ENCODE measurements around the gene TAF1. TPM values are rescaled to one million over a fixed set of nuclear protein-coding genes. Genes with fewer than 3 reads are reported as not detected.

Gene TAF1
- total and polyA plus RNA-seq, 2 of the 8 experiments (the other 6 are each of a cell fraction or from before 2014, with no cell fraction given), result 6.3 to 30.2 TPM

- H4K20me1 ChIP-seq (replicated peaks in 1 of 2; ENCODE audit: control insufficient read depth in 1 of 2, insufficient read depth in 2 of 2, low read length in 2 of 2), result no peaks in the 10 kb centered on the region
- H3K4me3 ChIP-seq (ENCODE audit: extremely low read depth in 1 of 4, insufficient read depth in 2 of 4, low read depth in 3 of 4, low read length in 4 of 4), result no peak overlapping the region
- no peak overlapping the region for H2BK12ac ChIP-seq (ENCODE audit: low read depth, low read length)
- no peaks in the 10 kb centered on the region for H3K27me3 ChIP-seq (replicated peaks in 1 of 4; ENCODE audit: control insufficient read depth in 3 of 4, extremely low read depth in 1 of 4, insufficient read depth in 3 of 4, low read length in 3 of 4)
- H4K91ac ChIP-seq (replicated peaks; ENCODE audit: insufficient read length, low read length), result no peak overlapping the region
- no peak overlapping the region for H2BK120ac ChIP-seq (replicated peaks; ENCODE audit: low read depth, low read length)
- WGBS, 2 experiments (ENCODE audit: extremely low coverage in 1 of 2, insufficient coverage in 1 of 2, insufficient read length in 1 of 2, insufficient replicate concordance in 2 of 2, low coverage in 1 of 2, low lambda C conversion rate in 2 of 2, missing lambda C conversion rate in 1 of 2), result 90% methylated on average over 3 of the region's 3 CpGs; no CpG with 5 or more reads in 1 of the 2 experiments
- ChIA-PET CTCF (ENCODE audit: partially characterized antibody) (no interaction called here), POLR2A (ENCODE audit: partially characterized antibody) (no interaction called here)
- H3K9me3 ChIP-seq (ENCODE audit: insufficient read depth in 2 of 2, low read depth in 1 of 2, low read length in 1 of 2), result peaks cover 0 to 3% of the 10 kb centered on the region in 2 experiments; a peak in 1 of 4 replicates
- no peaks in the 10 kb centered on the region for H3K79me2 ChIP-seq (ENCODE audit: control insufficient read depth in 1 of 2, insufficient read depth in 2 of 2, low read length in 2 of 2)
- no peak overlapping the region for H3K18ac ChIP-seq (ENCODE audit: extremely low read depth, low read length)
- DNase-seq (ENCODE audit: low read depth in 1 of 2, low spot score in 2 of 2) (no peak), FAIRE-seq (no peak)
- H3K4me1 ChIP-seq (replicated peaks in 1 of 4; ENCODE audit: control insufficient read depth in 3 of 4, insufficient read depth in 4 of 4, low read length in 3 of 4), result no peaks in the 10 kb centered on the region
- no peak overlapping the region for H3K4ac ChIP-seq (replicated peaks; ENCODE audit: insufficient read length, low read depth, low read length)
- H3K14ac ChIP-seq (ENCODE audit: insufficient read length), result no peak overlapping the region
- H3K4me2 ChIP-seq (ENCODE audit: insufficient read depth in 1 of 2, low read depth in 2 of 2, low read length in 2 of 2), result no peak overlapping the region
- peaks cover 2 to 35% (median 10%) of the 10 kb centered on the region in 4 experiments; a peak in 7 of 8 replicates for H3K36me3 ChIP-seq (ENCODE audit: control insufficient read depth in 2 of 4, insufficient read depth in 4 of 4, low read length in 3 of 4)
- H3K9ac ChIP-seq (replicated peaks in 1 of 4; ENCODE audit: extremely low read depth in 1 of 4, low read depth in 3 of 4, low read length in 3 of 4), result no peak overlapping the region
- no peak overlapping the region for H2AK5ac ChIP-seq (ENCODE audit: low read depth, low read length)
- H2BK15ac ChIP-seq (ENCODE audit: low read length), result no peak overlapping the region
- H3K23ac ChIP-seq (ENCODE audit: insufficient read length), result no peak overlapping the region
- no peak overlapping the region for H2BK20ac ChIP-seq (ENCODE audit: low read length)
- no peaks in the 10 kb centered on the region for H3K23me2 ChIP-seq (ENCODE audit: low read depth, low read length)
- H2AFZ ChIP-seq (ENCODE audit: low read length), result no peak overlapping the region
- no peak overlapping the region for H4K5ac ChIP-seq (ENCODE audit: insufficient read length, low read depth, low read length)
- no peaks in the 10 kb centered on the region for H3K79me1 ChIP-seq (ENCODE audit: low read depth, low read length)
- H3K56ac ChIP-seq (replicated peaks; ENCODE audit: insufficient read length, low read depth, low read length), result no peak overlapping the region
- H4K8ac ChIP-seq (ENCODE audit: extremely low read depth, insufficient read depth, low read length), result no peak overlapping the region
- H3K27ac ChIP-seq (ENCODE audit: low read depth, low read length), result no peak overlapping the region
- H2BK5ac ChIP-seq (ENCODE audit: low read depth, low read length), result no peak overlapping the region
- TF ChIP-seq, protein P1, sequence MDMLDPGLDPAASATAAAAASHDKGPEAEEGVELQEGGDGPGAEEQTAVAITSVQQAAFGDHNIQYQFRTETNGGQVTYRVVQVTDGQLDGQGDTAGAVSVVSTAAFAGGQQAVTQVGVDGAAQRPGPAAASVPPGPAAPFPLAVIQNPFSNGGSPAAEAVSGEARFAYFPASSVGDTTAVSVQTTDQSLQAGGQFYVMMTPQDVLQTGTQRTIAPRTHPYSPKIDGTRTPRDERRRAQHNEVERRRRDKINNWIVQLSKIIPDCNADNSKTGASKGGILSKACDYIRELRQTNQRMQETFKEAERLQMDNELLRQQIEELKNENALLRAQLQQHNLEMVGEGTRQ (IDR thresholded peaks at IDR 0.05; ENCODE audit: low read length), result no peak
- TF ChIP-seq CHD2 (IDR thresholded peaks at IDR 0.05; ENCODE audit: low read length) (no peak), SUZ12 (IDR thresholded peaks at IDR 0.05; ENCODE audit: low read length) (no peak), GTF2F1 (IDR thresholded peaks at IDR 0.05; ENCODE audit: borderline replicate concordance, low read depth, low read length) (no peak), RXRA (IDR thresholded peaks at IDR 0.05; ENCODE audit: insufficient read depth, low read depth, low read length) (no peak), KDM4A (IDR thresholded peaks at IDR 0.05; ENCODE audit: low read depth, low read length, severe bottlenecking) (no peak), SP2 (IDR thresholded peaks at IDR 0.05; ENCODE audit: low read length) (no peak), KDM1A (IDR thresholded peaks at IDR 0.05; ENCODE audit: borderline replicate concordance, low read length) (no peak), RNF2 (IDR thresholded peaks at IDR 0.05; ENCODE audit: borderline replicate concordance, low read depth, low read length, missing control alignments, poor library complexity, severe bottlenecking) (no peak), CBX5 (IDR thresholded peaks at IDR 0.05; ENCODE audit: low read depth, low read length) (no peak), HDAC6 (IDR thresholded peaks at IDR 0.05; ENCODE audit: low read depth, low read length) (no peak), TEAD4 (IDR thresholded peaks at IDR 0.05; ENCODE audit: low read depth, low read length) (no peak), TAF7 (optimal IDR thresholded peaks at IDR 0.05; ENCODE audit: borderline replicate concordance, low read depth, low read length) (no peak)
Measured at GRCh38 chrX:71454222-71454621, 88.1 kb downstream of the TAF1 start.

Measured in H1 (cell line).